CD4-positive, alpha-beta T cell (primary cell): ENCODE measurements around the gene CHRNA9. TPM values are rescaled to one million over a fixed set of nuclear protein-coding genes. Genes with fewer than 3 reads are reported as not detected.
"Not testable (repeated sequence)": the region's sequence is repeated elsewhere in the genome, so short reads cannot be mapped to it uniquely, and the experiment has no call there.

Source experiments
- ATAC-seq: fragments of 200-7000 bp; cut with Tn5 transposase; one replicate; pipeline ENCODE4 v1.10.0; 2022; ENCODE audit warnings: mild to moderate bottlenecking; ENCODE audit not compliant: poor library complexity
- CTCF ChIA-PET: fragments of 350-600 bp; sonication (Branson Sonifier 250); formaldehyde crosslinking; loops from one replicate; lab custom pipeline; 2021; ENCODE audit warnings: antibody characterized with exemption, inconsistent platforms; lab: Charles Lee
- POLR2A ChIA-PET: fragments of 350-600 bp; sonication (Branson Sonifier 250); formaldehyde crosslinking; loops from one replicate; lab custom pipeline; 2021; ENCODE audit warnings: antibody characterized with exemption, inconsistent platforms; lab: Charles Lee
- DNase-seq, 14 experiments: peaks; one replicate each; pipeline ENCODE4 v3.0.0-alpha.2; 2013 to 2020; ENCODE audit warnings: mixed read lengths in 2 of 14
- H3K27ac ChIP-seq, 2 donors: one replicate each; pipeline versions ENCODE4 v1.5.1 to v1.7.0; 2013; ENCODE audit warnings: low read length in 2 of 2, low read depth in 1 of 2, mild to moderate bottlenecking in 1 of 2
- H3K27me3 ChIP-seq, 2 experiments: 1 replicate in 1 of 2; 2 replicates in 1 of 2; pipeline versions ENCODE4 v1.6.1 to v1.7.0; 2013; ENCODE audit warnings: low read length in 2 of 2, control low read depth in 1 of 2, mild to moderate bottlenecking in 1 of 2, moderate library complexity in 1 of 2; ENCODE audit not compliant: insufficient read depth in 2 of 2, control insufficient read depth in 1 of 2
- H3K36me3 ChIP-seq: one replicate; pipeline ENCODE4 v1.6.1; 2013; ENCODE audit warnings: low read length, control low read depth; ENCODE audit not compliant: insufficient read depth
- H3K4me1 ChIP-seq: one replicate; pipeline ENCODE4 v1.6.1; 2013; ENCODE audit warnings: low read length, control low read depth; ENCODE audit not compliant: insufficient read depth
- H3K4me3 ChIP-seq: one replicate; pipeline ENCODE4 v1.5.1; 2013; ENCODE audit warnings: mild to moderate bottlenecking, low read length, moderate library complexity
- H3K9me3 ChIP-seq, 2 experiments: 1 replicate in 1 of 2; 2 replicates in 1 of 2; pipeline versions ENCODE4 v1.6.1 to v1.7.0; 2013; ENCODE audit warnings: low read length in 2 of 2, mild to moderate bottlenecking in 2 of 2, control low read depth in 1 of 2, moderate library complexity in 1 of 2; ENCODE audit not compliant: control insufficient read depth in 1 of 2, insufficient read depth in 1 of 2
- H3K27ac Mint-ChIP-seq: one replicate; pipeline ENCODE4 v1.8.0; 2020; ENCODE audit warnings: mixed read lengths
- H3K27me3 Mint-ChIP-seq: one replicate; pipeline ENCODE4 v1.8.0; 2021; ENCODE audit warnings: mixed read lengths
- H3K36me3 Mint-ChIP-seq: one replicate; pipeline ENCODE4 v1.8.0; 2021; ENCODE audit warnings: low read depth, mixed read lengths
- H3K4me1 Mint-ChIP-seq: one replicate; pipeline ENCODE4 v1.8.0; 2021; ENCODE audit warnings: low read depth, mixed read lengths
- H3K4me3 Mint-ChIP-seq: one replicate; pipeline ENCODE4 v1.8.0; 2020; ENCODE audit warnings: mild to moderate bottlenecking, mixed read lengths
- H3K9me3 Mint-ChIP-seq: one replicate; pipeline ENCODE4 v1.8.0; 2020; ENCODE audit warnings: mixed read lengths
- CTCF ChIP-seq: fragments of 200-600 bp; IDR thresholded peaks from one replicate; pipeline ENCODE4 v1.8.0; 2022; ENCODE audit warnings: antibody characterized with exemption, mild to moderate bottlenecking
- intact Hi-C, 2 experiments: fragments of 100-400 bp; cut with DNase I in 1 of 2; cut with micrococcal nuclease in 1 of 2; formaldehyde crosslinking; loops; one replicate each; pipeline versions ENCODE4 v1.15.1 to v1.9.0; 2023 to 2025; cut with DNase I, micrococcal nuclease
- total RNA-seq, 174 experiments: library from RNA in 2 of 174; stranded (reverse) in 2 of 174; gene quantifications; one replicate each; pipeline ENCODE4 v1.2.3 and lab custom pipeline; 2021 to 2026

Gene CHRNA9
- total RNA-seq, 2 experiments from 2014 or later = not detected

- Mint-ChIP-seq H3K4me3 (peak overlapping the region; percentile 50), H3K27me3 (no peaks in the 10 kb centered on the region), H3K36me3 (peaks cover under 1% of the 10 kb centered on the region), H3K4me1 (peaks cover 74% of the 10 kb centered on the region), H3K27ac (peak overlapping the region; percentile 85), H3K9me3 (no peaks in the 10 kb centered on the region)
- CTCF ChIA-PET = interaction anchor here (1.3 to 2.5 kb wide), 5 partner anchors 9 to 90 kb away, joined by 3 to 10 read pairs (median 3); no protein-coding TSS in a partner anchor
- Histone ChIP-seq H3K4me1 (peaks cover 49% of the 10 kb centered on the region), H3K27ac (peak overlapping the region; percentile 39 to 62), H3K9me3 (peaks cover 0 to 4% of the 10 kb centered on the region in 2 experiments), H3K27me3 (no peaks in the 10 kb centered on the region), H3K36me3 (no peaks in the 10 kb centered on the region), H3K4me3 (peak overlapping the region; percentile 8)
- intact Hi-C loops = no loop called here
- POLR2A ChIA-PET = interaction anchor here (0.7 to 3.1 kb wide), 15 partner anchors 12 to 94 kb away, joined by 3 to 30 read pairs (median 5); no protein-coding TSS in a partner anchor
- peak; percentile 88 for ATAC-seq
- peak in 5 of 14 experiments; percentile 31 to 70 (median 59) for DNase-seq
- no peak for TF ChIP-seq CTCF
Observed at GRCh38 chr4:40289366-40290188, 45.6 kb upstream of the CHRNA9 start.

- H3K36me3 ChIP-seq, H3K9me3 Mint-ChIP-seq, H3K4me3 ChIP-seq, H3K36me3 Mint-ChIP-seq, H3K27me3 Mint-ChIP-seq, H3K27me3 ChIP-seq, intact Hi-C loops: not testable (repeated sequence)
- peaks cover 0 to 14% of the 10 kb centered on the region in 2 experiments for H3K9me3 ChIP-seq
- peaks cover 41% of the 10 kb centered on the region for H3K4me1 ChIP-seq
- peak; percentile 15 for ATAC-seq
- POLR2A ChIA-PET = interaction anchor here (0.5 to 3.1 kb wide), 11 partner anchors 11 to 160 kb away, joined by 3 to 30 read pairs (median 9); no protein-coding TSS in a partner anchor
- peak overlapping the region; percentile 64 for H3K4me3 Mint-ChIP-seq
- H3K4me1 Mint-ChIP-seq = peaks cover 67% of the 10 kb centered on the region
- CTCF ChIA-PET = interaction anchor here (0.6 to 2.5 kb wide), 5 partner anchors 10 to 89 kb away, joined by 3 to 10 read pairs (median 3); no protein-coding TSS in a partner anchor
- DNase-seq = peak in 2 of 14 experiments; percentile 37 to 44
- peak overlapping the region; percentile 85 for H3K27ac Mint-ChIP-seq
- H3K27ac ChIP-seq = peak overlapping the region in 1 of 2 donors; percentile 62
Observed at GRCh38 chr4:40290611-40291186, 44.4 kb upstream of the CHRNA9 start.

- H3K9me3 Mint-ChIP-seq = no peaks in the 10 kb centered on the region
- H3K27ac Mint-ChIP-seq = peak overlapping the region; percentile 21
- Histone ChIP-seq H3K36me3 (no peaks in the 10 kb centered on the region), H3K4me3 (no peak overlapping the region), H3K27ac (no peak overlapping the region), H3K27me3 (no peaks in the 10 kb centered on the region), H3K4me1 (peaks cover 52% of the 10 kb centered on the region), H3K9me3 (peaks cover 0 to 14% of the 10 kb centered on the region in 2 experiments)
- ATAC-seq = no peak
- H3K4me3 Mint-ChIP-seq = peak overlapping the region; percentile 3
- H3K4me1 Mint-ChIP-seq = peaks cover 66% of the 10 kb centered on the region
- no peaks in the 10 kb centered on the region for H3K36me3 Mint-ChIP-seq
- H3K27me3 Mint-ChIP-seq = no peaks in the 10 kb centered on the region
- peak in 2 of 14 experiments; percentile 43 to 48 for DNase-seq
- POLR2A ChIA-PET = interaction anchor here (0.7 to 1.0 kb wide), 2 partner anchors 10 to 164 kb away, joined by 3 to 4 read pairs; no protein-coding TSS in a partner anchor
- CTCF ChIA-PET = interaction anchor here (1.4 to 1.6 kb wide), 2 partner anchors 15 to 33 kb away, joined by 3 to 5 read pairs; no protein-coding TSS in a partner anchor
- intact Hi-C loops = no loop called here
- no peak for TF ChIP-seq CTCF
Observed at GRCh38 chr4:40292313-40292759, 42.8 kb upstream of the CHRNA9 start.
